ENCODE results near the gene NPTX2.

NPTX2 gene

DNA sequence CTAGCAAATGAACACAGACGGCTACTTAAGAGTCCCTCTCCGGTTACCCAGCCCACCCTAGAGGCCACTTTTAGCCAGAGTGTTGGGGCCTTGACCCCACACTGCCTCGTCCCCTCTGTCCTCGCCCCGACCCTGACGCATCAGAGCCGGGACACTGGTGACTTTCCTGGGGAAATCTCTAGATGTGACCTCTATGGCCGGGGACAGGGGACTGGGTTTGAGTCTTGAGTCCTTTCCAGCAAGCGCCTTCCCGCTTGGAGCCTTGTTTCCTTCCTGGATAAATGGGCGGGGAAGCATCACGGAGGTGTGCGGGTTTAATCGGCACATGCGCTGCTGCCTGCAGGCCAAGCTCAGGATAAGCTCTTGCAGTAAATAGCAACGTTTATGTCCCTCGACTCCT is 40.7 kb downstream of the NPTX2 start:
- Histone ChIP-seq H3K9ac (ENCODE audit: low read depth, low read length) (no peak overlapping the region), H3K36me3 (ENCODE audit: insufficient read depth, low read length) (no peaks in the 10 kb centered on the region), H3K27me3 (ENCODE audit: control insufficient read depth, insufficient read depth, low read length) (no peaks in the 10 kb centered on the region), H3K4me3 (ENCODE audit: low read length) (no peak overlapping the region), H3K4me2 (ENCODE audit: low read length) (no peak overlapping the region), H3K9me3 (replicated peaks; ENCODE audit: low read length) (no peaks in the 10 kb centered on the region), H3K4me1 (ENCODE audit: control insufficient read depth, insufficient read depth, low read length) (no peaks in the 10 kb centered on the region)

DNA sequence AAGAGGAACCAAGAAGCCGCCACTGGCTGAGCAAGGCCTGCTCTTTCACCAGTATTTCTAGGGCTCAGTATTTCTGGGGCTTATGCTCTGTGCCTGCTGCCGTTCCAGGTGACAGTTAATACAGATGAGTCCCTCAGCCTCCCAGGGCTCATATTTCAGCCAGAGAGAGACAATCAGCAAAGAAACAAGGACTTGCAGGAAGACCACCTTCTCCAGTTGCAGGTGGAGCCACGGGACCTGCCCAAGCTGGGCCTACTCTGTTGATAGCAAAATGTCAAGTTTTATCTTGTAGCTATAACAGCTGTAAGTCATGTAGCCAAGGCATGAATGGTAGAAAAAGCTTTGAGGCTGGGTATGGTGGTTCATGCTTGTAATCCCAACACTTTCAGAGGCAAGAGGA is 42.7 kb downstream of the NPTX2 start:
- Histone ChIP-seq H3K4me1 (ENCODE audit: control insufficient read depth, insufficient read depth, low read length) (no peaks in the 10 kb centered on the region), H3K36me3 (ENCODE audit: insufficient read depth, low read length) (no peaks in the 10 kb centered on the region), H3K4me2 (ENCODE audit: low read length) (no peak overlapping the region), H3K27me3 (ENCODE audit: control insufficient read depth, insufficient read depth, low read length) (no peaks in the 10 kb centered on the region), H3K4me3 (ENCODE audit: low read length) (no peak overlapping the region), H3K9ac (ENCODE audit: low read depth, low read length) (no peak overlapping the region), H3K9me3 (replicated peaks; ENCODE audit: low read length) (no peaks in the 10 kb centered on the region)

DNA sequence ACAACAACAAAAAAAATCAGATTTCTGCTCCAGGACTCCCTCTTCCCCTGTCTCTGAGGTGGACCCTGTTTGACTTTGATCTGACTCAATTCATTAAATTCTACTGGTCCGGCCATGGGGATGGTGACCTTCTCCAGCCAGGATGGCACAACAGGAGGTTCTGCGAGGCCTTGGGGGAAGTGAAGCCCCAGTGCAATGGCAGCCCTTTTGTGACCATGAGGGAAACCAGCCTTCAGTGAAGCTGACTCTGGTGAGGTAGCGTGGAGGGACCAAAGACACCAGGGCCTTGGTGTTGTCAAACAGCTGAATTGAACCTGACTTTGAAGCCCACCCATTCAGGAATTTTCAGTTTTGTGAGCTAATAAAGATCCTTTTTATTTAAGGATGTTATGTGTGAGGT is 44.5 kb downstream of the NPTX2 start:
- Histone ChIP-seq H3K4me3 (ENCODE audit: low read length) (no peak overlapping the region), H3K9me3 (replicated peaks; ENCODE audit: low read length) (no peaks in the 10 kb centered on the region), H3K27me3 (ENCODE audit: control insufficient read depth, insufficient read depth, low read length) (no peaks in the 10 kb centered on the region), H3K36me3 (ENCODE audit: insufficient read depth, low read length) (no peaks in the 10 kb centered on the region), H3K4me2 (ENCODE audit: low read length) (no peak overlapping the region), H3K9ac (ENCODE audit: low read depth, low read length) (no peak overlapping the region), H3K4me1 (ENCODE audit: control insufficient read depth, insufficient read depth, low read length) (no peaks in the 10 kb centered on the region)

DNA sequence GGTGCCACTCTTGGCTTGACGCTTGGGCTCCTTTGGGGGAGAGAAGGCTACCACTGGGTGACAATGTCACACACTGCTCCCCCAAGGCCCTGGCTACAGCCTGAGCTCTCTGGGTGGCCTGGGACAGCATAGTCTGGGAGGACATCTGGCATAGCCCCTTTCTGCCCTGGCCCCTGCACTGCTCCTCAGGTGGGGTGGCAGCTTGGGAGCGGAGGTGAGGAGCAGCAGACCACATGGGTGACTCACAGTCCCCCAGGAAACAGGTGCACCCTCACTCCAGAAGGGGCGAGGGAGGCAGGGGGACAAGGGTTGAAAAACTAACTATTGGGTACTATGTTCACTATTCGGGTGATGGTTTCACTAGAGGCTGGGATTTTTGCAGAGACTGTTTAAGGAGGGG is 45.2 kb downstream of the NPTX2 start:
- H3K4me2 ChIP-seq (ENCODE audit: low read length) = no peak overlapping the region
- H3K9me3 ChIP-seq (replicated peaks; ENCODE audit: low read length) = no peaks in the 10 kb centered on the region
- H3K4me3 ChIP-seq (ENCODE audit: low read length) = no peak overlapping the region
- no peaks in the 10 kb centered on the region for H3K4me1 ChIP-seq (ENCODE audit: control insufficient read depth, insufficient read depth, low read length)
- no peak overlapping the region for H3K9ac ChIP-seq (ENCODE audit: low read depth, low read length)
- no peaks in the 10 kb centered on the region for H3K36me3 ChIP-seq (ENCODE audit: insufficient read depth, low read length)
- no peaks in the 10 kb centered on the region for H3K27me3 ChIP-seq (ENCODE audit: control insufficient read depth, insufficient read depth, low read length)

DNA sequence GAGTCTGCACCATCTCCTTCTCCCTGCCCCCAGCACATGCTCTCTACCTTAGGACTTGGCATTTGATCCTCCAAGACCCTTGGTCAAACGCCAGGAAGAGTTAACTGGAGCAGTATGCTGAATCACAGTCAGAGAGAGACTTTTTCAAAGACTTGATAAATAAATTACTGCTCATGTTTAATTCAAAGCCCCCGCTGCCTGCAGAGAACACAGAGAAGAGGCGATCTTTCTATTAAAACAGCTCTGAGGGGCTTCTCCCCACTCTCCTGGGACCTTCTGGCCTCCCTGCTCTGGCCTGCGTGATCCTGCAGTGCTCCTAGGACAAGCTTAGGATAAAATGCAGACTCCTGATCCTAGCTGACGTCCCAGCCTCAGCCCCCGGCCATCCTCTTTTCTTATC is 47.8 kb downstream of the NPTX2 start:
- Histone ChIP-seq H3K27me3 (ENCODE audit: control insufficient read depth, insufficient read depth, low read length) (peaks cover 3% of the 10 kb centered on the region), H3K4me1 (ENCODE audit: control insufficient read depth, insufficient read depth, low read length) (no peaks in the 10 kb centered on the region), H3K9me3 (replicated peaks; ENCODE audit: low read length) (no peaks in the 10 kb centered on the region), H3K4me2 (ENCODE audit: low read length) (no peak overlapping the region), H3K4me3 (ENCODE audit: low read length) (no peak overlapping the region), H3K36me3 (ENCODE audit: insufficient read depth, low read length) (no peaks in the 10 kb centered on the region), H3K9ac (ENCODE audit: low read depth, low read length) (no peak overlapping the region)

- Histone ChIP-seq H3K36me3 (ENCODE audit: insufficient read depth, low read length) (no peaks in the 10 kb centered on the region), H3K4me1 (ENCODE audit: control insufficient read depth, insufficient read depth, low read length) (no peaks in the 10 kb centered on the region), H3K27me3 (ENCODE audit: control insufficient read depth, insufficient read depth, low read length) (peaks cover 6% of the 10 kb centered on the region), H3K9me3 (replicated peaks; ENCODE audit: low read length) (no peaks in the 10 kb centered on the region), H3K4me3 (ENCODE audit: low read length) (no peak overlapping the region), H3K9ac (ENCODE audit: low read depth, low read length) (no peak overlapping the region), H3K4me2 (ENCODE audit: low read length) (no peak overlapping the region)
These were observed 51.2 kb downstream of the NPTX2 start for GRCh38 chr7:98668255-98668654.

DNA sequence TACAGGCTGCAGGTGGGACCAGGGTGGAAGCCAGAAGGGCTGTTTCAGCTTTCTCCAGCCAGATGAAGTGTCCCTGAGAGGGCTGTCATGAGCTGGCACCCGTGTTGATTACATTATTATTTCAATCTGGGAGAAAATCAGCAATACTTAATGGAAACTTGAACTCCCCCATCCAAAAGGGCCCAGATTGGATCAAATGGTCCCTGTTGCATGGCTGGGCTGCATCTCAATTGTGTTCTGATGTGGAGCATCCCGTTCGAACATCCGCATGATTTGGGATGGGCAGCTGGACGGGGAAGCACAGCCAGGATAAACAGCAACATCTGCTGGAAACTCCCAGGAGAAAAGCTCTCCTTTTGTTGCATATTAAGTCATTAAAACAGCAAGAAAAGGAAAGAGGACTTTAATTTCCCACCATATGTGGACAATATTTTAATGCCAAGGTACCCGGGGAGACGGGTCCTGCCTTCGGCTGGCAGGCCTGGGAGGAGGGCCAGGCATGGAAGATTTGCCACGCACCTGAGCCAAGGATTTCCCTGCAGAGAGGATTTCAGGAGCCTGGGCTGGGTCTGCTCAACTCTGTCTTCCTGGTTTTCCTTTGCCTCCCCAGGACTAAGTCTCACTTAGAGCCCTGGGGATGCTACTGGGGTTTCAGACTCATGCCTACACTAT is 52.4 kb downstream of the NPTX2 start:
- Histone ChIP-seq H3K4me3 (ENCODE audit: low read length) (no peak overlapping the region), H3K4me1 (ENCODE audit: control insufficient read depth, insufficient read depth, low read length) (no peaks in the 10 kb centered on the region)

GRCh38 chr7:98670186-98670585 is 53.1 kb downstream of the NPTX2 start:
- Histone ChIP-seq H3K36me3 (ENCODE audit: insufficient read depth, low read length) (no peaks in the 10 kb centered on the region), H3K4me1 (ENCODE audit: control insufficient read depth, insufficient read depth, low read length) (no peaks in the 10 kb centered on the region), H3K4me3 (ENCODE audit: low read length) (no peak overlapping the region), H3K9ac (ENCODE audit: low read depth, low read length) (no peak overlapping the region), H3K9me3 (replicated peaks; ENCODE audit: low read length) (peaks cover 3% of the 10 kb centered on the region), H3K27me3 (ENCODE audit: control insufficient read depth, insufficient read depth, low read length) (peaks cover 6% of the 10 kb centered on the region), H3K4me2 (ENCODE audit: low read length) (no peak overlapping the region)

More for the DNA sequence above, 52.4 kb downstream of the NPTX2 start:
- no peaks in the 10 kb centered on the region for H3K36me3 ChIP-seq (ENCODE audit: insufficient read depth, low read length)
- H3K27me3 ChIP-seq (ENCODE audit: control insufficient read depth, insufficient read depth, low read length) = peaks cover 6% of the 10 kb centered on the region
- no peak overlapping the region for H3K4me2 ChIP-seq (ENCODE audit: low read length)
- no peak overlapping the region for H3K9ac ChIP-seq (ENCODE audit: low read depth, low read length)
- peaks cover 3% of the 10 kb centered on the region for H3K9me3 ChIP-seq (replicated peaks; ENCODE audit: low read length)

GRCh38 chr7:98671733-98672331 is 54.7 kb downstream of the NPTX2 start:
- Histone ChIP-seq H3K4me1 (ENCODE audit: control insufficient read depth, insufficient read depth, low read length) (no peaks in the 10 kb centered on the region), H3K4me3 (ENCODE audit: low read length) (no peak overlapping the region), H3K4me2 (ENCODE audit: low read length) (no peak overlapping the region), H3K27me3 (ENCODE audit: control insufficient read depth, insufficient read depth, low read length) (peaks cover 6% of the 10 kb centered on the region), H3K9me3 (replicated peaks; ENCODE audit: low read length) (peaks cover 3% of the 10 kb centered on the region), H3K9ac (ENCODE audit: low read depth, low read length) (no peak overlapping the region), H3K36me3 (ENCODE audit: insufficient read depth, low read length) (no peaks in the 10 kb centered on the region)

DNA sequence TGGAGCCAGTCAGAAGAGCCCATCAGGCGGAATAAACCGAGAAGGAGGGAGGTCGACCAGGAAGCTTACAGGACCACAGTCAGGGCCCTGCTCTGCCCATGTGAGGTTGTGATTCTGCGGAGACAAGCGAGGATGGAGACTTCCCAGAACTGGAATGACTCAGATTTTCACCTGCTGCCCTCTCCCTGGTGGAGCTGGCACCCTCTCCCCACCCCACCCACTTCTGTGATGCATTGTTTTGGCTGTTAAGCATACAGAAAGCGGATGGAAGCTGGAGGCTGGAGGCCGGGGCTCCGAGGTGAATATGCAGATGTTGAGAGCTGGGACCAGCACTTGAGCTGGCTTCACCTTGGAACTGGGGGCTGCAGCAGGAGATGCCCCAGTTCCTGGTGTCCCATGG is 57.4 kb downstream of the NPTX2 start:
- no peak overlapping the region for H3K4me3 ChIP-seq (ENCODE audit: low read length)
- H3K9ac ChIP-seq (ENCODE audit: low read depth, low read length) = no peak overlapping the region
- H3K4me1 ChIP-seq (ENCODE audit: control insufficient read depth, insufficient read depth, low read length) = no peaks in the 10 kb centered on the region
- peaks cover 6% of the 10 kb centered on the region for H3K27me3 ChIP-seq (ENCODE audit: control insufficient read depth, insufficient read depth, low read length)
- peaks cover 3% of the 10 kb centered on the region for H3K9me3 ChIP-seq (replicated peaks; ENCODE audit: low read length)
- H3K36me3 ChIP-seq (ENCODE audit: insufficient read depth, low read length) = no peaks in the 10 kb centered on the region
- no peak overlapping the region for H3K4me2 ChIP-seq (ENCODE audit: low read length)

- H3K4me1 ChIP-seq (ENCODE audit: control insufficient read depth, insufficient read depth, low read length) = no peaks in the 10 kb centered on the region
- peaks cover 4% of the 10 kb centered on the region for H3K27me3 ChIP-seq (ENCODE audit: control insufficient read depth, insufficient read depth, low read length)
These were observed 57.8 kb downstream of the NPTX2 start for GRCh38 chr7:98674881-98675280.

GRCh38 chr7:98678215-98678614 is 61.1 kb downstream of the NPTX2 start:
- Histone ChIP-seq H3K9me3 (replicated peaks; ENCODE audit: low read length) (peaks cover 3% of the 10 kb centered on the region), H3K9ac (ENCODE audit: low read depth, low read length) (no peak overlapping the region), H3K4me2 (ENCODE audit: low read length) (no peak overlapping the region), H3K27me3 (ENCODE audit: control insufficient read depth, insufficient read depth, low read length) (no peaks in the 10 kb centered on the region), H3K4me1 (ENCODE audit: control insufficient read depth, insufficient read depth, low read length) (no peaks in the 10 kb centered on the region), H3K4me3 (ENCODE audit: low read length) (no peak overlapping the region), H3K36me3 (ENCODE audit: insufficient read depth, low read length) (no peaks in the 10 kb centered on the region)

More at GRCh38 chr7:98674881-98675280, 57.8 kb downstream of the NPTX2 start:
- Histone ChIP-seq H3K36me3 (ENCODE audit: insufficient read depth, low read length) (no peaks in the 10 kb centered on the region), H3K9me3 (replicated peaks; ENCODE audit: low read length) (peaks cover 3% of the 10 kb centered on the region), H3K9ac (ENCODE audit: low read depth, low read length) (no peak overlapping the region), H3K4me2 (ENCODE audit: low read length) (no peak overlapping the region), H3K4me3 (ENCODE audit: low read length) (no peak overlapping the region)

All from skeletal muscle satellite cell (primary cell).